ENCODE data around the gene EBF3. TPM values are rescaled to one million over a fixed set of nuclear protein-coding genes. Genes with fewer than 3 reads are reported as not detected.

Gene EBF3
- total and polyA plus RNA-seq, 2 experiments from 2014 or later, result 0.27 to 0.49 TPM

DNA sequence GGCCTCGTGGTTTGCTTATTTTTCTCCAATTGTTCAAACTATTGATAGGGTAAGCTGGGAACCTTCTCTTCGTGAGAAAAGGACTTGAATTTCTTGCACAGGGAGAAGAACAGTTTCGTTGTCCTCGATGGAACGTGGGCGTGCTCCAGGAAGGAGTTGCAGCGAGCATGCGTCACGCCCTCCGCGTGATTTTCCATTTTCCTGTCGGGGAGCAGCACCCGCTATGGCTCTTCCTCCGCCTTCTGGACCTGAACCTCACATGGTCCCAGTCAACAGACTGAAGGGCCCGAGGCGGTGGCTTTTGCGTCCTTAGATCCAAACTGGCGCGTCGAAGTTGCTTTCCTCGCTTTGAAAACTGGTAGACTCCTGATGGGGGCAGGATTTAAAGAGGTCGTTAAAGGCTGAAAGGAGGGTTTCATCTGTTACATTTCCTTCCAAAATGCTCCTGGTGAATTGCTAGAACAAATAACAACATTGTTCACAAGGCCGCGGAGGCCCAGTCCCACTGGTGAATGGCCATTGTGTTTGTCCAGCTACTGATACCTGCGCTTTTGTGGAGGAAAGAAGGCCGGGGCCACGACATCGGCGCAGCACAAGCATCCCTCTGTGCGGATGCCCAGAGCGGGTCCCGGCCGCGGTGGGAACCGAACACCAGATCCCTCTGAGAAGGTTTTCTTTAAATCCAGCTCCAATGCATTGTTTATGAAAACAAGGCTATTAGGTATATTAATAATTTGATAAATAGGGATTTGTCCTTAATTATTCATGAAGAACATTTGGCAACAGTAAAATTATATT lies 75.9 kb downstream of the EBF3 start:
- DNase-seq (ENCODE audit: low spot score) (no peak), ATAC-seq (no peak)
- Histone ChIP-seq H3K27ac (ENCODE audit: low read depth) (no peak overlapping the region), H3K9me2 (ENCODE audit: insufficient read depth) (no peaks in the 10 kb centered on the region), H3K4me3 (no peak overlapping the region), H3F3A (replicated peaks; ENCODE audit: low read depth) (0 out of 2 replicates have a peak, but pooled peaks cover 3% of the 10 kb centered on the region), H3K4me1 (ENCODE audit: insufficient read depth) (peaks cover 27% of the 10 kb centered on the region), H2AFZ (no peak overlapping the region), H3K27me3 (ENCODE audit: insufficient read depth) (no peaks in the 10 kb centered on the region), H4K20me1 (replicated peaks; ENCODE audit: insufficient read depth) (no peaks in the 10 kb centered on the region), H3K4me2 (no peak overlapping the region), H3K36me3 (ENCODE audit: insufficient read depth) (no peaks in the 10 kb centered on the region), H3K79me2 (replicated peaks; ENCODE audit: insufficient read depth) (no peaks in the 10 kb centered on the region)
- H3K4me3 Mint-ChIP-seq, result no peak overlapping the region
- H3K36me3 Mint-ChIP-seq (ENCODE audit: low read depth), result no peaks in the 10 kb centered on the region
- H3K27me3 Mint-ChIP-seq (ENCODE audit: insufficient read depth, low read depth, poor library complexity), result peaks cover 5% of the 10 kb centered on the region
- peaks cover 32% of the 10 kb centered on the region for H3K4me1 Mint-ChIP-seq
- H3K27ac Mint-ChIP-seq, result no peak overlapping the region
- TF ChIP-seq NANOG (IDR thresholded peaks at IDR 0.05; ENCODE audit: borderline replicate concordance) (no peak), JUNB (IDR thresholded peaks at IDR 0.05; ENCODE audit: unreplicated experiment) (no peak), ZNF462 (CRISPR knock-in tag; IDR thresholded peaks at IDR 0.05) (no peak), STAT1 (IDR thresholded peaks at IDR 0.05; ENCODE audit: unreplicated experiment) (no peak), ZNF331 (CRISPR knock-in tag; IDR thresholded peaks at IDR 0.05; ENCODE audit: low read depth) (no peak), EZH2 (IDR thresholded peaks at IDR 0.05; ENCODE audit: low read depth, unreplicated experiment) (no peak), CTCF (conservative IDR thresholded peaks at IDR 0.05; ENCODE audit: low read depth in 2 of 2) (no peak), REST (IDR thresholded peaks at IDR 0.05; ENCODE audit: unreplicated experiment) (no peak)
- H3K9me3 Mint-ChIP-seq, result no peaks in the 10 kb centered on the region
